ENCODE results near the gene COX6B1. TPM values are rescaled to one million over a fixed set of nuclear protein-coding genes. Genes with fewer than 3 reads are reported as not detected.

COX6B1 gene
- total RNA-seq, 1 donor from 2014 or later, result 575 TPM

- DNase-seq (ENCODE audit: low read depth), result no peak
- no peak within 1 kb of the TSS for H3K4me3 ChIP-seq (ENCODE audit: low read depth, low read length)
- TF ChIP-seq, protein P1, sequence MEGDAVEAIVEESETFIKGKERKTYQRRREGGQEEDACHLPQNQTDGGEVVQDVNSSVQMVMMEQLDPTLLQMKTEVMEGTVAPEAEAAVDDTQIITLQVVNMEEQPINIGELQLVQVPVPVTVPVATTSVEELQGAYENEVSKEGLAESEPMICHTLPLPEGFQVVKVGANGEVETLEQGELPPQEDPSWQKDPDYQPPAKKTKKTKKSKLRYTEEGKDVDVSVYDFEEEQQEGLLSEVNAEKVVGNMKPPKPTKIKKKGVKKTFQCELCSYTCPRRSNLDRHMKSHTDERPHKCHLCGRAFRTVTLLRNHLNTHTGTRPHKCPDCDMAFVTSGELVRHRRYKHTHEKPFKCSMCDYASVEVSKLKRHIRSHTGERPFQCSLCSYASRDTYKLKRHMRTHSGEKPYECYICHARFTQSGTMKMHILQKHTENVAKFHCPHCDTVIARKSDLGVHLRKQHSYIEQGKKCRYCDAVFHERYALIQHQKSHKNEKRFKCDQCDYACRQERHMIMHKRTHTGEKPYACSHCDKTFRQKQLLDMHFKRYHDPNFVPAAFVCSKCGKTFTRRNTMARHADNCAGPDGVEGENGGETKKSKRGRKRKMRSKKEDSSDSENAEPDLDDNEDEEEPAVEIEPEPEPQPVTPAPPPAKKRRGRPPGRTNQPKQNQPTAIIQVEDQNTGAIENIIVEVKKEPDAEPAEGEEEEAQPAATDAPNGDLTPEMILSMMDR (conservative IDR thresholded peaks at IDR 0.05; ENCODE audit: low read depth, low read length), result no peak
Observed at GRCh38 chr19:35666251-35666913, 18.3 kb downstream of the COX6B1 start, which contains the start of gene UPK1A. TSS of gene UPK1A (plus strand) at chr19:35666517. CDS start at chr19:35666813, 296 bp downstream.

- TF ChIP-seq, protein P1 (conservative IDR thresholded peaks at IDR 0.05; ENCODE audit: low read depth, low read length), result no peak
Observed at GRCh38 chr19:35669566-35669965, 21.4 kb downstream of the COX6B1 start.

DNA sequence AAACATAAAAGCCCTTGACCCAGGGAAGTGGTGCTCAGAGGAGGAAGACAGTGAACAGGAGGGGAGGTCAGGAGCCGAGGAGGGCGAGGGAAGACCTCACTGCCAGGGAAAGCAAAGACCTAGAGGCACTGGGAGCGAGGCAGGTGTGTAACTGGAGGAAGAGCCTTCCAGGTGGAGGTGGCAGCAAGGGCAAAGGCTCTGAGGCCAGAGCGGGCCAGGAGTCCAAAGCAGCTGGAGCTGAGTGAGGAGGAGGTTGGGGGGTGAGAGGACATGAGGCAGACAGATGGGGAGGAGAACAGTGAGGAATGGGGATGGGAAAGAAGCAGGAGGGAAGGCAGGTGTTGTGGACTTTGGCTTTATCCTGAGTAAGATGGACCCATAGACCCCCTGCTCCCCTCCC lies 21.9 kb downstream of the COX6B1 start:
- H3K4me3 ChIP-seq (ENCODE audit: low read depth, low read length), result no peak overlapping the region
- TF ChIP-seq, protein P1 (conservative IDR thresholded peaks at IDR 0.05; ENCODE audit: low read depth, low read length), result no peak
- DNase-seq (ENCODE audit: low read depth), result no peak

More at GRCh38 chr19:35669566-35669965, 21.4 kb downstream of the COX6B1 start:
- no peak for DNase-seq (ENCODE audit: low read depth)
- no peak overlapping the region for H3K4me3 ChIP-seq (ENCODE audit: low read depth, low read length)

GRCh38 chr19:35670686-35671085 lies 22.6 kb downstream of the COX6B1 start:
- TF ChIP-seq, protein P1 (conservative IDR thresholded peaks at IDR 0.05; ENCODE audit: low read depth, low read length), result no peak
- DNase-seq (ENCODE audit: low read depth), result no peak
- no peak overlapping the region for H3K4me3 ChIP-seq (ENCODE audit: low read depth, low read length)

DNA sequence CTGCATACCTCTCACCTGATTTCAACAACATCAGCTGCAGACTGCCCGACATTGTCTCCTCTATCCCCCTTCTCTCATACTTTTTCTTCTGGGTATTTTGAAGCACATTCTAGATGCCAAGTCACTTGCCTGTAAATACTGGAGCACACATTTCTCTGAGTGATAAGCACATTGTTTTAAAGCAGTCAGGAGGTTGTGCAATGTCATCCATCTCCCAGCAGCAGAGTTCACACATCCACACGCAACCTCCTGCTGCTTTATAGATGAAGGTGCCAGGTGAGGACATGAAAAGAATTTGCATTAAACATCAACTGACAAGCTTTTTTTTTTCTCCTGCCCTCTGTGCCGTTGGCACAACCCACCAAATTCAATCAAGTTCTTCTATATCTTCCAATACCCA lies 23.7 kb downstream of the COX6B1 start:
- no peak for DNase-seq (ENCODE audit: low read depth)
- no peak overlapping the region for H3K4me3 ChIP-seq (ENCODE audit: low read depth, low read length)
- TF ChIP-seq, protein P1 (conservative IDR thresholded peaks at IDR 0.05; ENCODE audit: low read depth, low read length), result no peak

DNA sequence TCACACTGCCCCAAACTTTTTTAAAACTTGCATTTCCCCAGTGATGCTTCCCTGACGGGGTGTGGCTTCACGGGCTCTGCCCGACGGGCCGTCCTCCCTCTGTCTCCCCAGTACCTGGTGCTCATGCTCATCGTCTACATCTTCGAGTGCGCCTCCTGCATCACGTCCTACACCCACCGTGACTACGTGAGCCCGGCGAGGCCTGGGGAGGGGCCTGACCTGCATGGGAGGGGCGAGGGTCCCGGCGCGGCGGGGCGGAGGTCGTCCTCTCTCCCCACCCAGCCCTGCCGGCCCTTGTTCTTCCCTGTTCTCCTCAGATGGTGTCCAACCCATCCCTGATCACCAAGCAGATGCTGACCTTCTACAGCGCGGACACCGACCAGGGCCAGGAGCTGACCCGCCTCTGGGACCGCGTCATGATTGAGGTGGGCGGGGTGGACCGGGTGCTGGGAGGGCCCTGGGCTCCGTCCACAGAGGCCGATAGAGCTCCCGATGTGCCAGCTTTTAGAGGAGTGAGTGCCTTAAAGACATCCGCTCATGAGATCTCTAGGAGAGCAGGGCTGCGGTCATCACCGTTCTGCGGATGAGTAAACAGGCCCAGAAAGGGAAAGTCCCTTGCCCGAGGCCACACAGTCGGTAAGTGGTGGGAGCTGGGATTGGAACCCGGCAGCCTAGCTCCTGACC lies 25.1 kb downstream of the COX6B1 start:
- peak; percentile 23 for DNase-seq (ENCODE audit: low read depth)
- H3K4me3 ChIP-seq (ENCODE audit: low read depth, low read length), result peak overlapping the region; percentile 3

More for the DNA sequence above, 25.1 kb downstream of the COX6B1 start:
- TF ChIP-seq, protein P1 (conservative IDR thresholded peaks at IDR 0.05; ENCODE audit: low read depth, low read length), result no peak

Measured in epithelial cell of proximal tubule (primary cell).